Mononuclear cell (primary cell): ENCODE data around the gene OLFML3. TPM values are rescaled to one million over a fixed set of nuclear protein-coding genes. Genes with fewer than 3 reads are reported as not detected.

Source experiments
- H3K27me3 ChIP-seq: 2 replicates; pipeline ENCODE4 v1.6.0; 2011; ENCODE audit warnings: low read length, control low read depth; ENCODE audit not compliant: insufficient read depth
- H3K4me1 ChIP-seq: 2 replicates; pipeline ENCODE4 v1.5.1; 2011; ENCODE audit warnings: mild to moderate bottlenecking, low read length, control low read depth; ENCODE audit not compliant: insufficient read depth
- H3K4me3 ChIP-seq: 2 replicates; pipeline ENCODE4 v1.5.1; 2011; ENCODE audit warnings: mild to moderate bottlenecking, low read length, moderate library complexity
- H3K9me3 ChIP-seq: 2 replicates; pipeline ENCODE4 v1.5.1; 2011; ENCODE audit warnings: low read depth, mild to moderate bottlenecking, control low read depth, low read length
- total RNA-seq: library from RNA; depleted of rRNA; stranded (reverse); fragments of >200 nt; gene quantifications from one replicate; pipeline ENCODE4 v1.2.3, GENCODE V29; 2012

OLFML3 gene
- total RNA-seq, 1 donor, result 4.1 TPM

DNA sequence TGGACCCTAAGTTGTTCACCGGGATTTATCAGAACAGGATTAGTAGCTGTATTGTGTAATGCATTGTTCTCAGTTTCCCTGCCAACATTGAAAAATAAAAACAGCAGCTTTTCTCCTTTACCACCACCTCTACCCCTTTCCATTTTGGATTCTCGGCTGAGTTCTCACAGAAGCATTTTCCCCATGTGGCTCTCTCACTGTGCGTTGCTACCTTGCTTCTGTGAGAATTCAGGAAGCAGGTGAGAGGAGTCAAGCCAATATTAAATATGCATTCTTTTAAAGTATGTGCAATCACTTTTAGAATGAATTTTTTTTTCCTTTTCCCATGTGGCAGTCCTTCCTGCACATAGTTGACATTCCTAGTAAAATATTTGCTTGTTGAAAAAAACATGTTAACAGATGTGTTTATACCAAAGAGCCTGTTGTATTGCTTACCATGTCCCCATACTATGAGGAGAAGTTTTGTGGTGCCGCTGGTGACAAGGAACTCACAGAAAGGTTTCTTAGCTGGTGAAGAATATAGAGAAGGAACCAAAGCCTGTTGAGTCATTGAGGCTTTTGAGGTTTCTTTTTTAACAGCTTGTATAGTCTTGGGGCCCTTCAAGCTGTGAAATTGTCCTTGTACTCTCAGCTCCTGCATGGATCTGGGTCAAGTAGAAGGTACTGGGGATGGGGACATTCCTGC is 3.9 kb upstream of the OLFML3 start:
- H3K27me3 ChIP-seq, result no peaks in the 10 kb centered on the region
- H3K4me1 ChIP-seq, result peaks cover 44% of the 10 kb centered on the region
- no peak overlapping the region for H3K4me3 ChIP-seq
- no peaks in the 10 kb centered on the region for H3K9me3 ChIP-seq

DNA sequence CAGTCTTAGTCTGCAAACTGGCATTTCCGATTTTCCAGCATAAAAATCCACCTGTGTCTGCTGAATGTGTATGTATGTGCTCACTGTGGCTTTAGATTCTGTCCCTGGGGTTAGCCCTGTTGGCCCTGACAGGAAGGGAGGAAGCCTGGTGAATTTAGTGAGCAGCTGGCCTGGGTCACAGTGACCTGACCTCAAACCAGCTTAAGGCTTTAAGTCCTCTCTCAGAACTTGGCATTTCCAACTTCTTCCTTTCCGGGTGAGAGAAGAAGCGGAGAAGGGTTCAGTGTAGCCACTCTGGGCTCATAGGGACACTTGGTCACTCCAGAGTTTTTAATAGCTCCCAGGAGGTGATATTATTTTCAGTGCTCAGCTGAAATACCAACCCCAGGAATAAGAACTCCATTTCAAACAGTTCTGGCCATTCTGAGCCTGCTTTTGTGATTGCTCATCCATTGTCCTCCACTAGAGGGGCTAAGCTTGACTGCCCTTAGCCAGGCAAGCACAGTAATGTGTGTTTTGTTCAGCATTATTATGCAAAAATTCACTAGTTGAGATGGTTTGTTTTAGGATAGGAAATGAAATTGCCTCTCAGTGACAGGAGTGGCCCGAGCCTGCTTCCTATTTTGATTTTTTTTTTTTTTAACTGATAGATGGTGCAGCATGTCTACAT is 2.5 kb upstream of the OLFML3 start:
- H3K9me3 ChIP-seq, result no peaks in the 10 kb centered on the region
- H3K4me3 ChIP-seq, result no peak overlapping the region
- H3K4me1 ChIP-seq, result peaks cover 44% of the 10 kb centered on the region
- no peaks in the 10 kb centered on the region for H3K27me3 ChIP-seq

DNA sequence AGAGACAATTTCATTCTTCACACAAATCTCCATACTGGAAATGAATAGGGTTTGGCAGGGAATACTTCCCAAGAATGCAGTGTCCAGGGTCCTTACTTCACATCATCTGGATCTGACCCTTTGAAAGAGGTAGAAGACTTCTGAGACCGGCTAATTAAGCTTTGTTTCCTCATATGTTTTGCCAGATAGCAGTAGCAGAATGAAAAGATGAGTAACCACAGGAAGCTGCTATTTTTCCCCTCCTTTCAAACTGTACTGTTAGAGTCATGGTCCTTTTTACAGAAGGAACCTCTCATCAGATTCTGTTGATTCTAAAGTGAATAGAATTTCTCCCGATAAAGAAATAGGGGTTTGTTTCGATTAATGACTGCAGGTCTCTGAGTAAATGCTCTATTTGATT is 1.4 kb upstream of the OLFML3 start:
- Histone ChIP-seq H3K27me3 (no peaks in the 10 kb centered on the region), H3K9me3 (no peaks in the 10 kb centered on the region), H3K4me1 (peaks cover 52% of the 10 kb centered on the region), H3K4me3 (no peak overlapping the region)

GRCh38 chr1:113980110-113980509 is 836 bp downstream of the OLFML3 start:
- H3K4me1 ChIP-seq, result peaks cover 51% of the 10 kb centered on the region
- H3K9me3 ChIP-seq, result no peaks in the 10 kb centered on the region
- no peak overlapping the region for H3K4me3 ChIP-seq
- no peaks in the 10 kb centered on the region for H3K27me3 ChIP-seq

- no peaks in the 10 kb centered on the region for H3K9me3 ChIP-seq
- peaks cover 30% of the 10 kb centered on the region for H3K4me1 ChIP-seq
- no peaks in the 10 kb centered on the region for H3K27me3 ChIP-seq
- H3K4me3 ChIP-seq, result no peak overlapping the region
Measured at GRCh38 chr1:113981962-113982931, 3.0 kb downstream of the OLFML3 start.

DNA sequence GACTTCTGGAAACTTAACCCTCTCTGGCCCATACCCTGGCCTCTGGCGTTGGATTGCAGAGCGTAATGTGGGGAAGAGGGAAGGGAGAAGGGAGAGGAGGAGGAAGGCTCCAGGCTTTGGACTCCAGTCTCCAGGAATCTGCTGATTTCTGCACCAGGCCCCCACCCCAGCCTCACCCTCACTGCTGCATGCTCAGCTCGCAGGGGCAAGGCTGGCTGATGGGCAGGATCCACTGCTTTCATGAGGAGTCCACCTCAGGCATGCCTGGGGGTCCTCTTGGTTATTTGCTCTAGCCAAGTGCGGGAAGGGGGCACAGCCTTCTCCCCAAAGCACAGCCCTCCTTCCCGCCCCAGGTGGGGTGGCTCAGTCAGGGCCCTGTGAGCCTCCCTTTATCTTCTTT is 3.7 kb downstream of the OLFML3 start:
- H3K4me3 ChIP-seq, result no peak overlapping the region
- H3K9me3 ChIP-seq, result no peaks in the 10 kb centered on the region
- no peaks in the 10 kb centered on the region for H3K27me3 ChIP-seq
- H3K4me1 ChIP-seq, result peaks cover 27% of the 10 kb centered on the region

DNA sequence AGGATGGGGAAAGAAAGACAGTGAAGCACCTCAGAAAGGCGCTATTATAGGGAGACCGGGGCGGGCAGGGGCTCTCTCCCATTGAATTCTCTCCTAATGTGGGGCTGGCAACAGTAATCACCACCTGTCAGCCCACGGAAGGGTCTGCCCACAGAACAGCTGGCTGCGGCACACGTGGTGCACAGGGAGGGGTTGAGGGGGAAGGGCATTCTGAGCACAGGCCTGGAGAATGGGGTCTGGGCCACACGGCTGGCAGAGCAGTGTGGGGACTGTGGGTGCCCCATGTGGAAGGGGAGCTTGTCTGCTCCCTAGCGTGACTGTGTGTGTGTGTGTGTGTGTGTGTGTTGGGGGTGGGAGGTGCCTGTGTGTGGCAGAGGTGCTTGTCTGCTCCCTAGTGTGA is 4.1 kb downstream of the OLFML3 start:
- Histone ChIP-seq H3K4me1 (peaks cover 23% of the 10 kb centered on the region), H3K9me3 (no peaks in the 10 kb centered on the region), H3K4me3 (no peak overlapping the region), H3K27me3 (no peaks in the 10 kb centered on the region)

GRCh38 chr1:113983826-113984225 is 4.6 kb downstream of the OLFML3 start:
- Histone ChIP-seq H3K4me3 (no peak overlapping the region), H3K9me3 (no peaks in the 10 kb centered on the region), H3K27me3 (no peaks in the 10 kb centered on the region), H3K4me1 (peaks cover 18% of the 10 kb centered on the region)

GRCh38 chr1:113984710-113985109 is 5.4 kb downstream of the OLFML3 start:
- H3K9me3 ChIP-seq, result no peaks in the 10 kb centered on the region
- H3K27me3 ChIP-seq, result no peaks in the 10 kb centered on the region
- no peak overlapping the region for H3K4me3 ChIP-seq
- peaks cover 12% of the 10 kb centered on the region for H3K4me1 ChIP-seq

GRCh38 chr1:113986802-113987201 is 7.5 kb downstream of the OLFML3 start:
- Histone ChIP-seq H3K27me3 (no peaks in the 10 kb centered on the region), H3K4me3 (no peak overlapping the region), H3K4me1 (peaks cover 12% of the 10 kb centered on the region), H3K9me3 (no peaks in the 10 kb centered on the region)

DNA sequence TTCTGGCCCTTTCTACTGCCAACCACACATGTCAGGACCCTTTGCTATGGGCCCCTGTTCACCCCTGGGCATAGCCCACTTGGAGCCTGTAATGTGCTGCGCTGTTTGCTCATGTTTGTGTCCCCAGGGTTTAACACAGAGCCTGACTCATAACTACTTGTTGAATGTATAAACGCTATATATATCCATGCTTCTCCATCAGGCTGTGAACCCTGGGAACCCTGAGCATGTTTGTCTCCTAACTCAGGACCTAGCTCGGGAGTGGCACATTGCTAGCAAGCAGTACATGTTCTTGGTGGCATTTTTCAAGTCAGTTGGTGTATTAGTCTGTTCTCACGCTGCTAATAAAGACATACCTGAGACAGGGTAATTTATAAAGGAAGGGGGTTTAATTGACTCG is 8.0 kb downstream of the OLFML3 start:
- Histone ChIP-seq H3K4me1 (peaks cover 10% of the 10 kb centered on the region), H3K9me3 (no peaks in the 10 kb centered on the region), H3K4me3 (no peak overlapping the region), H3K27me3 (no peaks in the 10 kb centered on the region)

DNA sequence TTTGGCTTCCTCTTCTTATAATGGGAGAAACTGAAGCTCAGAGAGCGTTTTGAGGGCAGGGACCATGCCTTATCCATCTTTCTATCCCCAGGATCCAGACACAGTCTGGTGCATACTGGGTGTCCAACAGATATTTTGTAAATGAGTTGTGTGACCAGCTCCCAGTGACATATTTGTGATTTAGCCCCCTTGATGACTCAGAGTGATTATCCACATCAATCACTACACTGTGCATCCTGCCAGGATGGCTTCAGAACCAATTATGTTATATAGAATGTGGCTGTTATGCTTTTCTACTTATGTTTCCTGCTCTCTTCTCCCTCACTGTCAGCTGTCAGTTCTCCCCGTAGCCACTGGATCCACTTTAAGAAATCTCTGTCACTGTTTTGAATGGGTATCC is 11.3 kb downstream of the OLFML3 start:
- Histone ChIP-seq H3K9me3 (peaks cover 16% of the 10 kb centered on the region), H3K27me3 (no peaks in the 10 kb centered on the region), H3K4me1 (no peaks in the 10 kb centered on the region), H3K4me3 (no peak overlapping the region)

- H3K4me1 ChIP-seq, result no peaks in the 10 kb centered on the region
- H3K4me3 ChIP-seq, result no peak overlapping the region
- no peaks in the 10 kb centered on the region for H3K27me3 ChIP-seq
- H3K9me3 ChIP-seq, result peaks cover 18% of the 10 kb centered on the region
Measured at GRCh38 chr1:113990961-113991360, 11.7 kb downstream of the OLFML3 start.

DNA sequence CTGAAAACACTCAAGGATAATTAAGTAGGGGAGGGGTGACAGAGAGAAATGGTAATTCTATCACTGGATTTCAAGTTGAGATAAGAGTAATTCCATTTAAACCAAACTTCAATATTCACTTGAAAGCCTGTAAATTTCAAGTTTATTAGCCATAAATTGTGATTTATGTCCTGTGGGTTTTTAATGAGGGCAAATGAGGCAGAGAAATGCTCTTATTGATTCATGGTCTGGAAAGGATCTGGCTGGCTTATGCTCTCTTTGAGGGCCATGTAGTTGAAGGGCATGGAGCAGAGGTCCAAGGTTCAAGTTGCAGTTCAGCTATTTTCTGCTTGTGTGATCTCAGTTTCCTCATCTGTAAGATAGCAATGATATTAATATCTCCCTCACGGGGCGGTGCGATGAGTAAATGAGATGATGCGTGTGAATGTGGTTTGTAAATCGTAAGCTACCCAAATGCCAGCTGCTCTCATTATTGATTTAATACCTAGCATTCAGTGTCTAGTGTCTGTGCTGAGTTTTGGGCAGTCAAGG is 12.3 kb downstream of the OLFML3 start:
- H3K27me3 ChIP-seq, result no peaks in the 10 kb centered on the region
- H3K4me1 ChIP-seq, result no peaks in the 10 kb centered on the region
- no peak overlapping the region for H3K4me3 ChIP-seq
- H3K9me3 ChIP-seq, result peaks cover 18% of the 10 kb centered on the region

GRCh38 chr1:113993072-113993471 is 13.8 kb downstream of the OLFML3 start:
- H3K4me3 ChIP-seq, result no peak overlapping the region
- no peaks in the 10 kb centered on the region for H3K4me1 ChIP-seq
- peaks cover 18% of the 10 kb centered on the region for H3K9me3 ChIP-seq
- H3K27me3 ChIP-seq, result no peaks in the 10 kb centered on the region
